HepG2 (cell line): ENCODE measurements around the gene PSMG3. TPM values are rescaled to one million over a fixed set of nuclear protein-coding genes. Genes with fewer than 3 reads are reported as not detected.
A peak's percentile ranks its signal among the peaks of the same experiment; 100 is the strongest.

ENCODE experiments used
- ARID5B ChIP-seq: IDR thresholded peaks from 2 replicates; pipeline ENCODE4 v1.4.0; 2020; ENCODE audit warnings: mild to moderate bottlenecking, missing genetic modification reagents
- DNMT1 ChIP-seq: sonication (generic); formaldehyde crosslinking; IDR thresholded peaks from 2 replicates; pipeline ENCODE4 v1.5.1; 2020; ENCODE audit warnings: mild to moderate bottlenecking, missing genetic modification reagents
- GATAD1 ChIP-seq: IDR thresholded peaks from 2 replicates; pipeline ENCODE4 v1.6.1; 2016; ENCODE audit warnings: missing genetic modification reagents, missing compliant biosample characterization
- HMG20B ChIP-seq: conservative IDR thresholded peaks from 2 replicates; pipeline ENCODE4 v1.6.1; 2016; ENCODE audit warnings: missing genetic modification reagents, missing compliant biosample characterization
- JARID2 ChIP-seq: sonication (generic); formaldehyde crosslinking; IDR thresholded peaks from 2 replicates; pipeline ENCODE4 v1.8.1; 2023; ENCODE audit warnings: missing genetic modification reagents, inconsistent platforms; ENCODE audit not compliant: insufficient replicate concordance
- KDM1A ChIP-seq: IDR thresholded peaks from 2 replicates; pipeline ENCODE4 v1.6.1; 2016; ENCODE audit warnings: missing compliant biosample characterization
- MBNL3 ChIP-seq: fragments of 250-450 bp; sonication (Bioruptor Pico); conservative IDR thresholded peaks from 2 replicates; pipeline ENCODE4 v1.8.0; 2022; ENCODE audit warnings: mild to moderate bottlenecking, inconsistent platforms
- NFKB2 ChIP-seq: sonication (generic); formaldehyde crosslinking; IDR thresholded peaks from 2 replicates; pipeline ENCODE4 v1.4.0; 2020; ENCODE audit warnings: missing genetic modification reagents, borderline replicate concordance
- POGZ ChIP-seq: sonication (generic); formaldehyde crosslinking; IDR thresholded peaks from 2 replicates; pipeline ENCODE4 v1.4.0; 2020; ENCODE audit warnings: mild to moderate bottlenecking, missing genetic modification reagents
- RXRA ChIP-seq: sonication (generic); formaldehyde crosslinking; IDR thresholded peaks from 2 replicates; pipeline ENCODE4 v1.5.1; 2020; ENCODE audit warnings: missing genetic modification reagents
- SRY ChIP-seq: sonication (generic); formaldehyde crosslinking; IDR thresholded peaks from 2 replicates; pipeline ENCODE4 v1.8.0; 2022; ENCODE audit warnings: mild to moderate bottlenecking, missing genetic modification reagents
- TBL1XR1 ChIP-seq: fragments of 150-350 bp; IDR thresholded peaks from 2 replicates; pipeline ENCODE4 v1.6.1; 2014; ENCODE audit warnings: borderline replicate concordance, low read length; ENCODE audit not compliant: partially characterized antibody
- TBX3 ChIP-seq: fragments of 450-650 bp; IDR thresholded peaks from 2 replicates; pipeline ENCODE4 v1.6.1; 2017; ENCODE audit warnings: antibody characterized with exemption, mild to moderate bottlenecking, inconsistent platforms, borderline replicate concordance
- TFAP4 ChIP-seq: sonication (generic); IDR thresholded peaks from 2 replicates; pipeline ENCODE4 v1.6.1; 2016; ENCODE audit warnings: low read depth, borderline replicate concordance
- WIZ ChIP-seq: sonication (generic); formaldehyde crosslinking; IDR thresholded peaks from 2 replicates; pipeline ENCODE4 v1.5.1; 2020; ENCODE audit warnings: mild to moderate bottlenecking, missing genetic modification reagents
- ZFP91 ChIP-seq: sonication (generic); formaldehyde crosslinking; IDR thresholded peaks from 2 replicates; pipeline ENCODE4 v1.9.0; 2022; ENCODE audit warnings: missing genetic modification reagents, mild to moderate bottlenecking, borderline replicate concordance
- ZNF614 ChIP-seq: IDR thresholded peaks from 2 replicates; pipeline ENCODE4 v1.6.1; 2018; ENCODE audit warnings: missing biosample characterization, missing genetic modification reagents, inconsistent platforms, borderline replicate concordance
- ZNF775 ChIP-seq: sonication (generic); formaldehyde crosslinking; IDR thresholded peaks from 2 replicates; pipeline ENCODE4 v1.4.0; 2020; ENCODE audit warnings: missing genetic modification reagents, mild to moderate bottlenecking, moderate library complexity, borderline replicate concordance
- ZNF792 ChIP-seq: IDR thresholded peaks from 2 replicates; pipeline ENCODE4 v1.6.1; 2016
- ZNF850 ChIP-seq: sonication (generic); formaldehyde crosslinking; conservative IDR thresholded peaks from 2 replicates; pipeline ENCODE4 v1.9.0; 2021; ENCODE audit warnings: mild to moderate bottlenecking, missing genetic modification reagents
- polyA plus RNA-seq, 8 experiments: library from polyadenylated mRNA; depleted of rRNA in 3 of 8; stranded (reverse) in 7 of 8; unstranded in 1 of 8; fragments of >200 nt; fragmentation: Illumina TruSeq in 4 of 8; extraction: Trizol in 4 of 8; gene quantifications; 2 replicates each; pipeline versions ENCODE4 v1.2.1 to v1.2.3, GENCODE V29; 2011 to 2016; ENCODE audit warnings: low read depth in 4 of 8, missing spikeins in 1 of 8, mixed read lengths in 1 of 8; ENCODE audit not compliant: insufficient read depth in 1 of 8
- total RNA-seq, 5 experiments: library from RNA; depleted of rRNA; stranded (reverse); fragments of >200 nt; fragmentation: Illumina TruSeq; extraction: Trizol; gene quantifications; 2 replicates each; pipeline ENCODE4 v1.2.3, GENCODE V29; 2016; ENCODE audit warnings: low read depth in 1 of 5
- TF ChIP-seq, protein P1 (sequence below): IDR thresholded peaks from 2 replicates; pipeline ENCODE4 v1.6.1; 2016; ENCODE audit warnings: mild to moderate bottlenecking

The PSMG3 gene
- total and polyA plus RNA-seq, 2 of the 13 experiments (the other 11 are each of a cell fraction or from before 2014, with no cell fraction given): 29.6 to 48.4 TPM

DNA sequence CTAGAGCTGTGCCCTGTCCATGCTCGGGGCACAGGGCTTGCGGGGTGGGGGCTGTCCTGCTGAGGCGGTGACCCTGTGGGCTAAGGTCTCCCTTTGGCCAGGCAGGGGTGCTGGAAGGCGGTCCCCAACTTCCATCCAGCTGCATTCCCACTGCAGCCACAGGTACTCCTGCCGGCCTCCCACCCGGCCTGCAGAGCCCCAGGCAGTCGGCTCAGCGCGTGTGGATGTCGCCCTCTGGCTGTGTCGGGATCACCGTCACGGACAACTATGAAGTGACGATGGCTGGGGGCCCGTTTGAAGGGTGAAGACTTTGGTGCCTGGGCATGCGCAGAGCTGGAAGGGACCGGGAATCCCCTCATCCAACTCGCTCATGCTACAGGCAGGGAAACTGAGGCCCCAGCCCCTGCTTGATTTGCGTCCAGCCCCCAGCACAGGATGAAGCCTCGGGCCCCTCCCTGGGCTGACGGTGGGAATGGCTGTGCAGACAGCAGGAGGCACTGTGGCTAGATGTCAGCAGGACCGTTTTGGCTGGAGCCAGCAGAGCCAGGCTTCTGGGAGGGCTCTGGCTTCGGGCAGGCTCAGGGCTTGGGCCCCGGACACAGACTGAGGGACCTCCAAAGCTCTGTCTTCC lies 11.5 kb downstream of the PSMG3 start (continued):
- TF ChIP-seq GATAD1 (CRISPR knock-in tag) (peak; percentile 43; the same call in 1 of the 2 replicates), JARID2 (CRISPR knock-in tag) (no peak), ZNF850 (no peak), ZFP91 (0 out of 2 replicates have a peak, but pooled peaks have one; percentile 12), ARID5B (CRISPR knock-in tag) (0 out of 2 replicates have a peak, but pooled peaks have one; percentile 10), HMG20B (CRISPR knock-in tag) (no peak), RXRA (CRISPR knock-in tag) (peak; percentile 5; the same call in 1 of the 2 replicates), SRY (CRISPR knock-in tag) (0 out of 2 replicates have a peak, but pooled peaks have one; percentile 34), KDM1A (CRISPR knock-in tag) (0 out of 2 replicates have a peak, but pooled peaks have one; percentile 49), TBX3 (no peak), POGZ (CRISPR knock-in tag) (0 out of 2 replicates have a peak, but pooled peaks have one; percentile 46), WIZ (no peak), ZNF792 (0 out of 2 replicates have a peak, but pooled peaks have one; percentile 29), ZNF775 (CRISPR knock-in tag) (no peak), TFAP4 (no peak), ZNF614 (CRISPR knock-in tag) (no peak), TBL1XR1 (no peak), NFKB2 (CRISPR knock-in tag) (peak; percentile 45; the same call in 1 of the 2 replicates), MBNL3 (CRISPR knock-in tag) (no peak), DNMT1 (CRISPR knock-in tag) (no peak)
- TF ChIP-seq, protein P1, sequence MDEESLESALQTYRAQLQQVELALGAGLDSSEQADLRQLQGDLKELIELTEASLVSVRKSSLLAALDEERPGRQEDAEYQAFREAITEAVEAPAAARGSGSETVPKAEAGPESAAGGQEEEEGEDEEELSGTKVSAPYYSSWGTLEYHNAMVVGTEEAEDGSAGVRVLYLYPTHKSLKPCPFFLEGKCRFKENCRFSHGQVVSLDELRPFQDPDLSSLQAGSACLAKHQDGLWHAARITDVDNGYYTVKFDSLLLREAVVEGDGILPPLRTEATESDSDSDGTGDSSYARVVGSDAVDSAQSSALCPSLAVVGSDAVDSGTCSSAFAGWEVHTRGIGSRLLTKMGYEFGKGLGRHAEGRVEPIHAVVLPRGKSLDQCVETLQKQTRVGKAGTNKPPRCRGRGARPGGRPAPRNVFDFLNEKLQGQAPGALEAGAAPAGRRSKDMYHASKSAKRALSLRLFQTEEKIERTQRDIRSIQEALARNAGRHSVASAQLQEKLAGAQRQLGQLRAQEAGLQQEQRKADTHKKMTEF (CRISPR knock-in tag): peak; percentile 44; the same call in 1 of the 2 replicates
